Astrocyte (in vitro differentiated cells and primary cell): Measurements from ENCODE around the gene FER1L5.

Experiments used
- CTCF ChIP-seq: IDR thresholded peaks from 2 replicates; pipeline ENCODE4 v1.5.1; 2011; ENCODE audit warnings: low read depth, mild to moderate bottlenecking, inconsistent platforms, low read length, moderate library complexity; ENCODE audit not compliant: insufficient read depth
- EZH2 ChIP-seq: IDR thresholded peaks from 2 replicates; pipeline ENCODE4 v1.6.1; 2012; ENCODE audit warnings: mild to moderate bottlenecking, low read length, inconsistent platforms; ENCODE audit not compliant: insufficient read depth

- no peak for TF ChIP-seq CTCF
- TF ChIP-seq EZH2: no peak
Measured at GRCh38 chr2:96751800-96752199, 109.2 kb downstream of the FER1L5 start.
